Measurements from ENCODE around the gene PLP2.

PLP2 gene

DNA sequence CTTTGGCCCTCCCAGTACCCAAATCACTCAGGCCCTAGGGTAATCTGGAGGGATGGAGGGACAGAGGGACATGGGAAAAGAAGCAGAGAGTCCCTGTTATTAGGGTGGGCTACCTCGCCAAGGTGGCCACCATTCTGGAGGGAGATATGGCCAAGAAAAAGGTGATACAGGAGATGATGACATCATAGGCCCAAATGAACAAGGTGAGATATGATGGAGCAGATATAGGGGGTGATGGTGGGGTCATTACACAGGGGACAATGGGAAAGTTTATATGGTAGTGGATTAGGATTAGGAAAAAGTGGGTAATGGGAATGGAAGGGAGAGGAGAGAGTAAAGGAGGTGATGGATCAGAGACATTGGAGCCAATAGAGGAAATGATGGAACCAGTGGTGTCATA, 41.2 kb downstream of the PLP2 start:
- DNase-seq, result no peak

GRCh38 chrX:49214416-49214815, 42.7 kb downstream of the PLP2 start:
- no peak for DNase-seq

DNA sequence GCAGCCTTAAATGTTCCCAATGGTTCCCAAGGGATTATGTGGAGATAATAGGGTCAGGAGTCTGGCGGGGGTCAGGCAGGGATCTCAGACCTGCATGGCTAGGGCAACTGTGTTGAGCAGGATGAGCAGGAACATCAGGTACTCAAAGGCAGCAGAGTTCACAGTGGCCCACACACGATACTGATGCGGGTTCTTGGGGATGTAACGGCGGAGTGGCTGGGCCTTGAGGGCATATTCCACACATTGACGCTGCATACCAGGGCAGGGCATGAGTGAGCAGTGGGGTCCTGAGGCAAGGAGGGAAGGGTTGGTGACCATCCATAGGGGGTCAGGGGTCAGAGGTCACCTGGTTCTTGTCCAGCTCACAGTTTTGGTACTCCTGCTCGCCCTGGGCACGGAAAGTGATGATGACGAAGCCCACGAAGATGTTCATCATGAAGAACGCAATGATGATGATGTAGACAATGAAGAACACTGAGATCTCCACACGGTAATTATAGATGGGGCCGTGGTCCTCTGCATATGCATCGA, 43.4 kb downstream of the PLP2 start:
- no peak for DNase-seq

DNA sequence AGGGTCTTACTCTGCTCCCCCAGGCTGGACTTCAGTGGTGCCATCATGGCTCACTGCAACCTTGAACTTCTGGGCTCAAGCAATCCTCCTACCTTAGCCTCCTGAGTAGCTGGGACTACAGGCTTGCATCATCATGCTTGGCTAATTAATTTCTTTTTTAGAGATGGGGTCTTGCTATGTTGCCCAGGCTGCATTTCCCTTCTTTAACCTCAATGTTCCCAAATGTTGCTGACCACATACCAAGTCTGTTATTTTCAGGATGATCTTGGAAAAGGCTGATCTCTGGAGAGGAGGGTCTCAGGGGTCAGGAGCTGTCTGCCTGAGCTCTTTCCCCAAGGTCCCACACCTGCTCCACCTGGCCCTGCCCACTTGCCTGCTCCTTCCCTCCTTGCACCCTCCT, 48.4 kb downstream of the PLP2 start:
- no peak for DNase-seq

GRCh38 chrX:49221868-49222267, 50.2 kb downstream of the PLP2 start:
- DNase-seq, result no peak

Data from NCI-H2081 treated with DMSO at 0.1 percent for 48 hours (cell line).